Mesothelial cell of epicardium (in vitro differentiated cells): ENCODE results near the gene CYP2U1. TPM values are rescaled to one million over a fixed set of nuclear protein-coding genes. Genes with fewer than 3 reads are reported as not detected.
A peak's percentile ranks its signal among the peaks of the same experiment; 100 is the strongest.
"Not testable (repeated sequence)": the region's sequence is repeated elsewhere in the genome, so short reads cannot be mapped to it uniquely, and the experiment has no call there.

Experiments used
- DNase-seq, 2 experiments: peaks; one replicate each; pipeline ENCODE4 v3.0.0; 2021; ENCODE audit warnings: low spot score in 2 of 2; ENCODE audit not compliant: unreplicated experiment in 2 of 2
- H3K27ac Mint-ChIP-seq: 2 replicates; pipeline ENCODE4 v1.8.0; 2021; ENCODE audit warnings: mixed read lengths
- H3K27me3 Mint-ChIP-seq: 2 replicates; pipeline ENCODE4 v1.8.0; 2021; ENCODE audit warnings: low read depth, mixed read lengths
- H3K36me3 Mint-ChIP-seq: 2 replicates; pipeline ENCODE4 v1.8.0; 2021; ENCODE audit warnings: mixed read lengths
- H3K4me1 Mint-ChIP-seq: 2 replicates; pipeline ENCODE4 v1.8.0; 2021; ENCODE audit warnings: mixed read lengths
- H3K4me3 Mint-ChIP-seq: 2 replicates; pipeline ENCODE4 v1.8.0; 2021; ENCODE audit warnings: mild to moderate bottlenecking, moderate library complexity, mixed read lengths
- H3K9me3 Mint-ChIP-seq: 2 replicates; pipeline ENCODE4 v1.8.0; 2021; ENCODE audit warnings: mixed read lengths
- CTCF ChIP-seq: fragments of 200-600 bp; sonication (generic); IDR thresholded peaks from one replicate; pipeline ENCODE4 v1.5.0; 2021; ENCODE audit warnings: antibody characterized with exemption; ENCODE audit not compliant: unreplicated experiment
- total RNA-seq: library from RNA; stranded (reverse); gene quantifications from 3 replicates; pipeline ENCODE4 v1.2.1, GENCODE V29; 2021

CYP2U1 gene
- total RNA-seq, 1 donor from 2014 or later = 6.6 TPM

GRCh38 chr4:107900067-107900466, 31.3 kb upstream of the CYP2U1 start:
- DNase-seq = no peak
- Mint-ChIP-seq H3K36me3 (peaks cover 10% of the 10 kb centered on the region), H3K4me1 (peaks cover 56% of the 10 kb centered on the region), H3K4me3 (no peak overlapping the region), H3K9me3 (no peaks in the 10 kb centered on the region), H3K27me3 (no peaks in the 10 kb centered on the region), H3K27ac (no peak overlapping the region)
- TF ChIP-seq CTCF = no peak

DNA sequence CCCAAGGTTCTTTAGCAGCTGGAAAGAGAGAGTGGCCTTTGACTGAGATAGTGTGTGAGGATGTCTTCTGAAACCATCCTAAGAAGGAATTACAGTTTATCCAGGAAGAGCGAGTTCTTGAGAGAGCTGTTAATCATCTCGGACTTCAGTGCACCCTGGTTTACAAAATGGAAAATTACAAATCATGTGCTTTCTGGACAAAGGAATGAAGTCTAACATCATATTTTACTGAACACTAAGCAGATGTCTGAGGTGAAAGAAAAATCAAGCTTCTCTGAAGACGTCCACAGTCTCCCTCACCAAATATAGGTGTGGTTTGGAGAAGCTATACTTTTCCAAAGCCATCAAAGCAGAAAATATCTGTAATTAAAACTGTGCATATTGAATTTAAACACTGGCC, 30.8 kb upstream of the CYP2U1 start:
- Mint-ChIP-seq H3K27ac (no peak overlapping the region), H3K9me3 (no peaks in the 10 kb centered on the region), H3K4me3 (no peak overlapping the region), H3K27me3 (no peaks in the 10 kb centered on the region), H3K4me1 (peaks cover 52% of the 10 kb centered on the region), H3K36me3 (peaks cover 9% of the 10 kb centered on the region)
- no peak for DNase-seq
- no peak for TF ChIP-seq CTCF

- H3K27ac Mint-ChIP-seq = peak overlapping the region; percentile 14
- no peaks in the 10 kb centered on the region for H3K9me3 Mint-ChIP-seq
- peaks cover 46% of the 10 kb centered on the region for H3K4me1 Mint-ChIP-seq
- peaks cover 9% of the 10 kb centered on the region for H3K36me3 Mint-ChIP-seq
- H3K27me3 Mint-ChIP-seq = no peaks in the 10 kb centered on the region
- no peak overlapping the region for H3K4me3 Mint-ChIP-seq
- DNase-seq = no peak
- no peak for TF ChIP-seq CTCF
Observed at GRCh38 chr4:107901213-107901934, 30.0 kb upstream of the CYP2U1 start.

DNA sequence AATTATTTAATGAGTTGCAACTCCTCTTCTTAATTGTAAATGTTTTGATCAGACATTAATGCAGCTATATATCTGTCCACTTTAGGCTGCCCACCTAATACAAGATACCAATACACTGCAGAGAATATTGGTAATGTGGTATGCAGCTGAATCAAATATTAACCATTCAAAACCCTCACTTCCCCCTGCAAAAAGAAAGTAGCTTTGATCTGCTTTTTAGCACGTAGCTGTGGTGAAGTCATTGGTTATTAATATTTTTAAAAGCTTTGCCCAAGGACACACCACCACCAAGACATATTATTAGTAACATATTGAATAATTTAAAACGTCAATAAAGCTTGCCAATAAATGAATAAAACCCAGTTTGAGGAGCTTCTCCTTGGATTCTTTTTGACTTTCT, 28.6 kb upstream of the CYP2U1 start:
- Mint-ChIP-seq H3K4me3 (no peak overlapping the region), H3K9me3 (no peaks in the 10 kb centered on the region), H3K27me3 (no peaks in the 10 kb centered on the region), H3K36me3 (peaks cover 9% of the 10 kb centered on the region), H3K4me1 (peaks cover 33% of the 10 kb centered on the region), H3K27ac (no peak overlapping the region)
- DNase-seq = no peak
- TF ChIP-seq CTCF = no peak

DNA sequence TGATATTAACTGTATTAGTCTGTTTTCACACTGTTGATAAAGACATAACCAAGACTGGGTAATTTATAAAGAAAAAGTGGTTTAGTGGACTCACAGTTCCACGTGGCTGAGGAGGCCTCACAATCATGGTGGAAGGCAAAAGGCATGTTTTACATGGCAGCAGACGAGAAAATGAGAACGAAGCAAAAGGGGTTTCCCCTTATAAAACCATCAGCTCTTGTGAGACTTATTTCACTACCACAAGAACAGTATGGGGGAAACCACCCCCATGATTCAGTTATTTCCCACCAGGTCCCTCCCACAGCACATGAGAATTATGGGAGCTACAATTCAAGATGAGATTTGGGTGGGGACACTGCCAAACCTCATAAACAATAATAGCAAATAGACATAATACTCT, 26.3 kb upstream of the CYP2U1 start:
- DNase-seq = not testable (repeated sequence)
- H3K36me3 Mint-ChIP-seq = peaks cover 12% of the 10 kb centered on the region

GRCh38 chr4:107906458-107907100, 24.8 kb upstream of the CYP2U1 start:
- no peak overlapping the region for H3K4me3 Mint-ChIP-seq

More for the DNA sequence above, 26.3 kb upstream of the CYP2U1 start:
- H3K9me3 Mint-ChIP-seq, H3K27ac Mint-ChIP-seq, H3K27me3 Mint-ChIP-seq, H3K4me3 Mint-ChIP-seq: not testable (repeated sequence)
- H3K4me1 Mint-ChIP-seq = peaks cover 21% of the 10 kb centered on the region

More at GRCh38 chr4:107906458-107907100, 24.8 kb upstream of the CYP2U1 start:
- H3K36me3 Mint-ChIP-seq = peaks cover 12% of the 10 kb centered on the region
- no peak for TF ChIP-seq CTCF
- H3K9me3 Mint-ChIP-seq = no peaks in the 10 kb centered on the region
- peaks cover 6% of the 10 kb centered on the region for H3K4me1 Mint-ChIP-seq
- no peak for DNase-seq
- no peak overlapping the region for H3K27ac Mint-ChIP-seq
- H3K27me3 Mint-ChIP-seq = no peaks in the 10 kb centered on the region
